Loucy (cell line): ENCODE measurements around the gene FAM53B.

Experiments
- H2AFZ ChIP-seq: fragments of 200-600 bp; sonication (generic); 2 replicates; pipeline ENCODE4 v1.6.0; 2016; ENCODE audit warnings: antibody characterized with exemption, mild to moderate bottlenecking, low read length, moderate library complexity
- H3F3A ChIP-seq: fragments of 200-600 bp; 2 replicates; pipeline ENCODE4 v1.6.0; 2016; ENCODE audit warnings: antibody characterized with exemption, low read depth, mild to moderate bottlenecking
- H3K27me3 ChIP-seq: fragments of 200-600 bp; sonication (generic); 2 replicates; pipeline ENCODE4 v1.6.1; 2014; ENCODE audit warnings: low read length, mild to moderate bottlenecking; ENCODE audit not compliant: insufficient read depth, poor library complexity, severe bottlenecking
- H3K36me3 ChIP-seq: fragments of 200-600 bp; sonication (generic); 2 replicates; pipeline ENCODE4 v1.6.1; 2016; ENCODE audit warnings: low read length; ENCODE audit not compliant: insufficient read depth
- H3K4me1 ChIP-seq: fragments of 200-600 bp; sonication (generic); 2 replicates; pipeline ENCODE4 v1.5.1; 2014; ENCODE audit warnings: low read length, mild to moderate bottlenecking; ENCODE audit not compliant: insufficient read depth, poor library complexity, severe bottlenecking
- H3K4me2 ChIP-seq: fragments of 200-600 bp; sonication (generic); 2 replicates; pipeline ENCODE4 v1.6.0; 2014; ENCODE audit warnings: antibody characterized with exemption, low read length, low read depth, mild to moderate bottlenecking; ENCODE audit not compliant: poor library complexity, severe bottlenecking
- H3K4me3 ChIP-seq: fragments of 200-600 bp; sonication (generic); 2 replicates; pipeline ENCODE4 v1.5.1; 2014; ENCODE audit warnings: low read length, mild to moderate bottlenecking, mixed read lengths; ENCODE audit not compliant: poor library complexity, severe bottlenecking
- H3K79me2 ChIP-seq: fragments of 200-600 bp; sonication (generic); 2 replicates; pipeline ENCODE4 v1.6.1; 2014; ENCODE audit warnings: low read length; ENCODE audit not compliant: insufficient read depth
- H3K9ac ChIP-seq: fragments of 200-600 bp; sonication (generic); 2 replicates; pipeline ENCODE4 v1.6.0; 2014; ENCODE audit warnings: mild to moderate bottlenecking, low read depth, low read length, moderate library complexity; ENCODE audit not compliant: poor library complexity, severe bottlenecking
- H3K9me2 ChIP-seq: fragments of 200-600 bp; sonication (generic); replicated peaks from 2 replicates; pipeline ENCODE4 v1.6.1; 2016; ENCODE audit warnings: low read depth, low read length, mixed read lengths
- H3K9me3 ChIP-seq: fragments of 200-600 bp; sonication (generic); 2 replicates; pipeline ENCODE4 v1.6.1; 2014; ENCODE audit warnings: mild to moderate bottlenecking, antibody characterized with exemption, low read length, low read depth; ENCODE audit not compliant: insufficient read depth
- H4K20me1 ChIP-seq: fragments of 200-600 bp; sonication (generic); 2 replicates; pipeline ENCODE4 v1.6.0; 2014; ENCODE audit warnings: antibody characterized with exemption, low read length, mild to moderate bottlenecking; ENCODE audit not compliant: insufficient read depth, poor library complexity, severe bottlenecking
- CTCF ChIP-seq: fragments of 200-600 bp; sonication (generic); conservative IDR thresholded peaks from 2 replicates; pipeline ENCODE4 v1.5.1; 2014; ENCODE audit warnings: mild to moderate bottlenecking, antibody characterized with exemption, low read length
- EZH2phosphoT487 ChIP-seq: fragments of 200-600 bp; IDR thresholded peaks from 2 replicates; pipeline ENCODE4 v1.6.1; 2018; ENCODE audit warnings: antibody characterized with exemption, mild to moderate bottlenecking, moderate library complexity, borderline replicate concordance

Gene FAM53B

GRCh38 chr10:124659380-124659779 lies 84.8 kb downstream of the FAM53B start:
- Histone ChIP-seq H3K79me2 (peaks cover 50% of the 10 kb centered on the region; the same call in 1 of the 2 replicates), H3K4me2 (no peak overlapping the region), H4K20me1 (peaks cover 15% of the 10 kb centered on the region), H3K36me3 (peaks cover 7% of the 10 kb centered on the region; the same call in 1 of the 2 replicates), H3K9me3 (no peaks in the 10 kb centered on the region), H3K9me2 (no peaks in the 10 kb centered on the region), H3F3A (no peaks in the 10 kb centered on the region), H3K27me3 (no peaks in the 10 kb centered on the region), H3K9ac (no peak overlapping the region), H2AFZ (no peak overlapping the region), H3K4me3 (no peak overlapping the region), H3K4me1 (peaks cover 21% of the 10 kb centered on the region)
- no peak for TF ChIP-seq EZH2phosphoT487
- no peak for TF ChIP-seq CTCF

GRCh38 chr10:124658591-124659242 lies 85.5 kb downstream of the FAM53B start:
- Histone ChIP-seq H3K27me3 (no peaks in the 10 kb centered on the region), H3K4me1 (peaks cover 21% of the 10 kb centered on the region), H2AFZ (no peak overlapping the region), H3F3A (no peaks in the 10 kb centered on the region), H3K4me2 (no peak overlapping the region), H3K79me2 (peaks cover 55% of the 10 kb centered on the region; the same call in 1 of the 2 replicates), H3K4me3 (no peak overlapping the region), H3K9ac (no peak overlapping the region), H3K9me2 (no peaks in the 10 kb centered on the region), H3K36me3 (peaks cover 13% of the 10 kb centered on the region; the same call in 1 of the 2 replicates), H3K9me3 (no peaks in the 10 kb centered on the region), H4K20me1 (peaks cover 15% of the 10 kb centered on the region)
- no peak for TF ChIP-seq EZH2phosphoT487
- TF ChIP-seq CTCF: no peak

GRCh38 chr10:124657806-124658205 lies 86.4 kb downstream of the FAM53B start:
- Histone ChIP-seq H3K4me1 (peaks cover 21% of the 10 kb centered on the region), H3K36me3 (peaks cover 13% of the 10 kb centered on the region; the same call in 1 of the 2 replicates), H3K4me2 (peak overlapping the region; percentile 51), H3K4me3 (no peak overlapping the region), H4K20me1 (peaks cover 15% of the 10 kb centered on the region), H3K27me3 (no peaks in the 10 kb centered on the region), H2AFZ (no peak overlapping the region), H3K9ac (no peak overlapping the region), H3K9me3 (no peaks in the 10 kb centered on the region), H3K79me2 (peaks cover 55% of the 10 kb centered on the region; the same call in 1 of the 2 replicates), H3K9me2 (no peaks in the 10 kb centered on the region), H3F3A (no peaks in the 10 kb centered on the region)
- TF ChIP-seq EZH2phosphoT487 (no peak), CTCF (no peak)
